Caco-2 (cell line): Measurements from ENCODE around the gene CHRM3. TPM values are rescaled to one million over a fixed set of nuclear protein-coding genes. Genes with fewer than 3 reads are reported as not detected.

Experiments used
- Bru-seq: library from RNA; stranded (reverse); fragments of 400-500 nt; gene quantifications from one replicate; lab custom pipeline; 2021; lab: Mats Ljungman, UMichigan
- BruChase-seq, 2 experiments: library from RNA; stranded (reverse); fragments of 400-500 nt; gene quantifications; one replicate each; lab custom pipeline; 2021; lab: Mats Ljungman, UMichigan
- BruUV-seq: library from RNA; stranded (reverse); fragments of 400-500 nt; replicated peaks from 2 replicates; lab custom pipeline; 2021; lab: Mats Ljungman, UMichigan
- CTCF ChIA-PET: fragments of 300-600 bp; sonication (Branson Sonifier 250); formaldehyde crosslinking; loops from one replicate; lab custom pipeline; 2022; ENCODE audit warnings: antibody characterized with exemption; lab: Charles Lee
- POLR2A ChIA-PET: fragments of 300-600 bp; sonication (Branson Sonifier 250); formaldehyde crosslinking; loops from one replicate; lab custom pipeline; 2022; ENCODE audit warnings: antibody characterized with exemption; lab: Charles Lee
- DNase-seq, 2 experiments: peaks; one replicate each; pipeline versions ENCODE4 v3.0.0 to v3.0.0-alpha.2; 2020 to 2022
- H3K27me3 ChIP-seq: replicated peaks from 2 replicates; pipeline ENCODE4 v1.6.0; 2011; ENCODE audit warnings: low read length; ENCODE audit not compliant: control insufficient read depth, insufficient read depth
- H3K36me3 ChIP-seq: 2 replicates; pipeline ENCODE4 v1.5.1; 2011; ENCODE audit warnings: low read length; ENCODE audit not compliant: control insufficient read depth, insufficient read depth
- H3K4me1 ChIP-seq: fragments of 250-450 bp; sonication (Bioruptor Pico); 2 replicates; pipeline ENCODE4 v1.5.1; 2020; ENCODE audit warnings: mild to moderate bottlenecking
- H3K4me3 ChIP-seq: 2 replicates; pipeline ENCODE4 v1.5.1; 2011; ENCODE audit warnings: low read depth, mild to moderate bottlenecking, control low read depth, low read length
- H3K9me3 ChIP-seq: fragments of 250-450 bp; sonication (Bioruptor Pico); 2 replicates; pipeline ENCODE4 v1.5.1; 2020; ENCODE audit warnings: mild to moderate bottlenecking, moderate library complexity
- H3K27ac Mint-ChIP-seq: one replicate; pipeline ENCODE4 v1.8.0; 2022; ENCODE audit warnings: mixed read lengths; ENCODE audit not compliant: unreplicated experiment
- H3K27me3 Mint-ChIP-seq: one replicate; pipeline ENCODE4 v1.8.0; 2022; ENCODE audit warnings: mixed read lengths; ENCODE audit not compliant: insufficient read depth, unreplicated experiment
- H3K36me3 Mint-ChIP-seq: one replicate; pipeline ENCODE4 v1.8.0; 2022; ENCODE audit warnings: mild to moderate bottlenecking, mixed read lengths; ENCODE audit not compliant: insufficient read depth, unreplicated experiment
- H3K4me1 Mint-ChIP-seq: one replicate; pipeline ENCODE4 v1.8.0; 2022; ENCODE audit warnings: low read depth, mixed read lengths; ENCODE audit not compliant: unreplicated experiment
- H3K4me3 Mint-ChIP-seq: one replicate; pipeline ENCODE4 v1.8.0; 2022; ENCODE audit warnings: mild to moderate bottlenecking, moderate library complexity, mixed read lengths; ENCODE audit not compliant: unreplicated experiment
- H3K9me3 Mint-ChIP-seq: one replicate; pipeline ENCODE4 v1.8.0; 2022; ENCODE audit warnings: mixed read lengths; ENCODE audit not compliant: unreplicated experiment
- intact Hi-C: fragments of 100-400 bp; cut with micrococcal nuclease; formaldehyde crosslinking; loops from one replicate; pipeline ENCODE4 v1.10.0; 2022; ENCODE audit not compliant: unreplicated experiment
- long read RNA-seq: library from polyadenylated mRNA; stranded (forward); transcript quantifications from one replicate; pipeline ENCODE4 v2.0.0, GENCODE V29; 2022
- total RNA-seq: library from RNA; stranded (reverse); gene quantifications from 2 replicates; pipeline ENCODE4 v1.2.3, GENCODE V29; 2022
- TF ChIP-seq, protein P1 (sequence below), 2 experiments: fragments of 200-600 bp in 1 of 2; IDR thresholded peaks; 1 replicate in 1 of 2; 2 replicates in 1 of 2; pipeline versions ENCODE4 v1.5.1 to v1.8.0; 2011 to 2022; ENCODE audit warnings: antibody characterized with exemption in 1 of 2, control low read depth in 1 of 2, inconsistent platforms in 1 of 2, low read depth in 1 of 2, low read length in 1 of 2, mild to moderate bottlenecking in 1 of 2, moderate library complexity in 1 of 2; ENCODE audit not compliant: insufficient read depth in 1 of 2, severe bottlenecking in 1 of 2, unreplicated experiment in 1 of 2

The CHRM3 gene
- 6.8 and 8.6 TPM in 2 replicates for total RNA-seq
- percentile 55 among the genes with signal in this experiment for Bru-seq, nascent RNA
- BruChase-seq, experiment 1, labeled RNA remaining after a 2-hour chase: percentile 63 among the genes with signal in this experiment
- percentile 50 among the genes with signal in this experiment for BruChase-seq, experiment 2, labeled RNA remaining after a 6-hour chase
- long read RNA-seq, partial matches to known transcripts: 2 of 9 reads
- long read RNA-seq, other reads (novel, unspliced or antisense): 7 of 9 reads

DNA sequence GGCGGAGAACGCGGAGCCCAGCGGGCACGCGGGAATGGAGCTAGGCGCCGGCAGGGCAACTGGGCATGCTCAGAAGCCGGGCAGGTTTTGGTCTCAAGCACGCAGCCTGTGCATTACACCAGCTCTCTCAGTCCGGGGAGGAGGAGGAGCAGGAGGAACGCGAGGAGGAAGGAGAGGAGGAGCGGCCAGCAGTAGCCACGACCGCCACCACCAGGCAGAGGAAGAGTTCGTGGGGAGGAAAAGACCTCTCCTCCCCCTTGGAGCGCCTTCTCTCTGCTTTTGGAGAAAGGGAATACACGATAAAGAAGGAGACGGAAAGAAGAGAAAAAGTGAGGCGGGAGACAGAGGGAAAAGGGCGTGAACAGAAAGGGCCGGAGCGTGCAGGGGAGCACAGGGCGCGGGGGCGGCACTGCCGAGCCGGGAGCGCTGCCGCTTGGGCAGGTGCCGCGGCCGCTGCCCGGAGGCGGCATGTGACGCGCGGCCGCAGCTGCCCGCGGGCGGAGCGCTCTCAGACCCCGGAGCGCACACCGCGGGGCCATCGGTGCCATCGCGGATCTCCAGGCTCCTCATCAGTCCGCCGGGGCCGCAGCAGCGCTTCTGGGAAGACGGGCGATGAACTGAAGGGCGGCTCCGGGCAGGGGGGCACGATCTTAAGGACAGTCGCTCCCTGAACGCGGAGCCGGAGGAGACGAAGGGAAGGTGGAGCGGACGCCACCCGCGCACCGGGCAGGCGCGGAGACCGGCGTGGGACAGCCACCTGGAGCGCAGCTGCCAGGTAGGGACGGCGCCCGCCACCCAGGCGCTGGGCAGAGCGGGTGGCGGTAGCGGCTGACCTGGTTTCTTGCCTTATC lies at the start of gene CHRM3:
TSS of gene CHRM3 (plus strand) at position 116 of the 851 bp plus-strand sequence. CDS start 520,884 bp downstream, outside the sequence.
- ChIA-PET POLR2A (interaction anchor here (0.6 to 0.9 kb wide), 2 partner anchors 24 to 357 kb away, joined by 4 read pairs; no protein-coding TSS in a partner anchor), CTCF (interaction anchor here (0.6 to 1.4 kb wide), 3 partner anchors 24 to 136 kb away, joined by 3 to 5 read pairs (median 5); no protein-coding TSS in a partner anchor)
- H3K9me3 Mint-ChIP-seq: no peaks in the 10 kb centered on the region
- Histone ChIP-seq H3K9me3 (no peaks in the 10 kb centered on the region), H3K36me3 (no peaks in the 10 kb centered on the region), H3K4me1 (peaks cover 7% of the 10 kb centered on the region; the same call in 1 of the 2 replicates), H3K27me3 (no peaks in the 10 kb centered on the region), H3K4me3 (peak within 1 kb of the TSS; percentile 45)
- intact Hi-C loops: loop anchor here (1.0 to 10.0 kb wide), 3 partner anchors 23 to 428 kb away; no protein-coding TSS in a partner anchor
- TF ChIP-seq, protein P1, sequence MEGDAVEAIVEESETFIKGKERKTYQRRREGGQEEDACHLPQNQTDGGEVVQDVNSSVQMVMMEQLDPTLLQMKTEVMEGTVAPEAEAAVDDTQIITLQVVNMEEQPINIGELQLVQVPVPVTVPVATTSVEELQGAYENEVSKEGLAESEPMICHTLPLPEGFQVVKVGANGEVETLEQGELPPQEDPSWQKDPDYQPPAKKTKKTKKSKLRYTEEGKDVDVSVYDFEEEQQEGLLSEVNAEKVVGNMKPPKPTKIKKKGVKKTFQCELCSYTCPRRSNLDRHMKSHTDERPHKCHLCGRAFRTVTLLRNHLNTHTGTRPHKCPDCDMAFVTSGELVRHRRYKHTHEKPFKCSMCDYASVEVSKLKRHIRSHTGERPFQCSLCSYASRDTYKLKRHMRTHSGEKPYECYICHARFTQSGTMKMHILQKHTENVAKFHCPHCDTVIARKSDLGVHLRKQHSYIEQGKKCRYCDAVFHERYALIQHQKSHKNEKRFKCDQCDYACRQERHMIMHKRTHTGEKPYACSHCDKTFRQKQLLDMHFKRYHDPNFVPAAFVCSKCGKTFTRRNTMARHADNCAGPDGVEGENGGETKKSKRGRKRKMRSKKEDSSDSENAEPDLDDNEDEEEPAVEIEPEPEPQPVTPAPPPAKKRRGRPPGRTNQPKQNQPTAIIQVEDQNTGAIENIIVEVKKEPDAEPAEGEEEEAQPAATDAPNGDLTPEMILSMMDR (IDR thresholded peaks at IDR 0.05; ENCODE audit: insufficient read depth in 1 of 2, low read depth in 1 of 2, low read length in 1 of 2, severe bottlenecking in 1 of 2, unreplicated experiment in 1 of 2): peak in 1 of 2 experiments; percentile 27
- H3K4me3 Mint-ChIP-seq: peak within 1 kb of the TSS; percentile 79
- peak; percentile 77 to 78 for DNase-seq
- H3K27me3 Mint-ChIP-seq: peaks cover 12% of the 10 kb centered on the region
- peaks cover 9% of the 10 kb centered on the region for H3K4me1 Mint-ChIP-seq
- peaks cover 10% of the 10 kb centered on the region for H3K36me3 Mint-ChIP-seq
- peak within 1 kb of the TSS; percentile 46 for H3K27ac Mint-ChIP-seq
- BruUV-seq: TSS peak; percentile 26

DNA sequence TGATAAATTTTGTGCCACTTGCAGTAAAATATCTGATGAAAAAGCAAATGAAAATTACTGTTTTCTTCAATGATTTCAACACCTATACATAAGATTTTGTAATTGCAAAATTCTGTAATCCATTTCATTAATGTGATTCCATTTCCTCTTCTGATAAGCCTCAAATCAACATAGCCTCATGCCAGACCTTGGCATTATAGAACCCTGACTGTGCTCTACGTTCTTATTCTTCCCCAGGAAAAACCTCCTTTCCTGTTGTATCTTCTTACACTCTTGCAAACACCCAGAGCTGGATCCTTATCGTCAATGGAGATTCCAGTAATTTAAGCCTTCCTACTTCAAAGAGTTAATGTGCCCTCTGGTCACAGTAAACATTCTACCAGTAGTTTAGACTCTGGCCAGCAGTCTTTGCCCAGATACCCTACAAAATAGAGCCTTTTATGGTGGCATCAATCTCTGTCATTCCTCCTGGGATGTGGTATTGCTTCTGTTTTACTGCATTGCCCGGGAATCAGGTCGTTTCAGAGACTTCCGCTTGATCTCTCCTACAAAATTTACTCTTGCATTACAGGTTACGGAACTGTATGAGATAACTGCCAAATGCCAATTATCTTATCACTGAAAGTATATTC lies 48.5 kb upstream of the CHRM3 start:
- TF ChIP-seq, protein P1 (IDR thresholded peaks at IDR 0.05; ENCODE audit: insufficient read depth in 1 of 2, low read depth in 1 of 2, low read length in 1 of 2, severe bottlenecking in 1 of 2, unreplicated experiment in 1 of 2): no peak
- BruUV-seq: no TSS peak
- CTCF ChIA-PET: no interaction called here
- no peaks in the 10 kb centered on the region for H3K27me3 ChIP-seq
- Mint-ChIP-seq H3K36me3 (no peaks in the 10 kb centered on the region), H3K27ac (no peak overlapping the region), H3K9me3 (no peaks in the 10 kb centered on the region), H3K4me1 (no peaks in the 10 kb centered on the region), H3K4me3 (no peak overlapping the region), H3K27me3 (no peaks in the 10 kb centered on the region)
- POLR2A ChIA-PET: no interaction called here
- DNase-seq: no peak
- H3K36me3 ChIP-seq: no peaks in the 10 kb centered on the region
- H3K4me1 ChIP-seq: no peaks in the 10 kb centered on the region
- H3K4me3 ChIP-seq: no peak overlapping the region
- intact Hi-C loops: no loop called here
- no peaks in the 10 kb centered on the region for H3K9me3 ChIP-seq

DNA sequence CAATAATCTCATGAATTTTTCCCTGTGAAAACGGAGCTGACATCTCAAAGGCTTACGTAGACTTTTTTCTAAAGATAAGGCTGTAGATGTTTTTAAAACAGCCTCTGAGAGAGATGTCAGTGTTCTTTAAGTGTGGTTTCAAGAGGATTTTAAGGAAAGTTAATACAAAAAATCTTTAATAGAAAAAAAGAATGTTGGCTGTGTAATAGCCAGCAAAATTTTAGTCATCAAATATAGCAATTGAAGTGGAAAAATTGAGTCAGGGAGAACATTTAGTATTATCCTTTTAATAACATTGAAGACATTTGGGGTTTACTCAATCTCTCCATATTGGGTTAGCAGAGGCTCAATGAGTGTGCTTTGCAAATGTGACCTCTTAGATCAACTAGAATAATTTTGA lies 38.6 kb upstream of the CHRM3 start:
- BruUV-seq: no TSS peak
- H3K36me3 Mint-ChIP-seq: peaks cover 3% of the 10 kb centered on the region
- CTCF ChIA-PET: no interaction called here
- peaks cover 3% of the 10 kb centered on the region for H3K4me1 Mint-ChIP-seq
- Histone ChIP-seq H3K27me3 (no peaks in the 10 kb centered on the region), H3K4me3 (no peak overlapping the region), H3K36me3 (no peaks in the 10 kb centered on the region), H3K4me1 (no peaks in the 10 kb centered on the region), H3K9me3 (no peaks in the 10 kb centered on the region; the same call in 1 of the 2 replicates)
- POLR2A ChIA-PET: no interaction called here
- no peaks in the 10 kb centered on the region for H3K9me3 Mint-ChIP-seq
- no peaks in the 10 kb centered on the region for H3K27me3 Mint-ChIP-seq
- TF ChIP-seq, protein P1 (IDR thresholded peaks at IDR 0.05; ENCODE audit: insufficient read depth in 1 of 2, low read depth in 1 of 2, low read length in 1 of 2, severe bottlenecking in 1 of 2, unreplicated experiment in 1 of 2): no peak
- H3K27ac Mint-ChIP-seq: no peak overlapping the region
- no peak for DNase-seq
- intact Hi-C loops: no loop called here
- no peak overlapping the region for H3K4me3 Mint-ChIP-seq
